ENCODE measurements around the gene IL5RA. TPM values are rescaled to one million over a fixed set of nuclear protein-coding genes. Genes with fewer than 3 reads are reported as not detected.

The IL5RA gene
- polyA plus RNA-seq, 1 of the 3 experiments (the other 2 are of a cell fraction) = not detected

GRCh38 chr3:3107858-3108257 is 2.3 kb downstream of the IL5RA start (continued):
- TF ChIP-seq CTCF (IDR thresholded peaks at IDR 0.05) = no peak
- no peak for TF ChIP-seq NFIC (IDR thresholded peaks at IDR 0.05; ENCODE audit: borderline replicate concordance)
- TF ChIP-seq RFX5 (IDR thresholded peaks at IDR 0.05; ENCODE audit: low read length) = no peak
- TF ChIP-seq JUND (IDR thresholded peaks at IDR 0.05) = no peak
- no peak for TF ChIP-seq PBX3 (IDR thresholded peaks at IDR 0.05)
- TF ChIP-seq MXI1 (IDR thresholded peaks at IDR 0.05; ENCODE audit: low read depth, low read length) = no peak
- no peak for TF ChIP-seq TCF12 (IDR thresholded peaks at IDR 0.05)

- Histone ChIP-seq H3K4me3 (ENCODE audit: low read depth in 2 of 2, low read length in 1 of 2) (no peak overlapping the region), H3K36me3 (replicated peaks in 1 of 2; ENCODE audit: control insufficient read depth in 1 of 2, insufficient read depth in 2 of 2, low read length in 1 of 2) (no peaks in the 10 kb centered on the region), H3K79me2 (ENCODE audit: insufficient read depth) (no peaks in the 10 kb centered on the region), H3K27me3 (ENCODE audit: insufficient read depth) (no peaks in the 10 kb centered on the region), H2AFZ (ENCODE audit: low read depth) (no peak overlapping the region), H3K27ac (ENCODE audit: low read depth in 2 of 2, low read length in 1 of 2) (no peak overlapping the region), H3K9me2 (no peaks in the 10 kb centered on the region), H3K4me1 (ENCODE audit: control insufficient read depth in 1 of 2, insufficient read depth in 2 of 2, low read depth in 1 of 2, low read length in 1 of 2) (no peaks in the 10 kb centered on the region), H3K9me3 (no peaks in the 10 kb centered on the region), H3K9ac (no peak overlapping the region), H3K4me2 (no peak overlapping the region), H3F3A (replicated peaks; ENCODE audit: insufficient read depth) (no peaks in the 10 kb centered on the region), H4K20me1 (ENCODE audit: insufficient read depth) (no peaks in the 10 kb centered on the region)
- 90% methylated on average over 3 of the region's 3 CpGs for WGBS (ENCODE audit: low lambda C conversion rate)
- CTCF ChIA-PET = no interaction called here
- POLR2A ChIA-PET = no interaction called here
- no peak for DNase-seq
- no peak for TF ChIP-seq ZBTB33 (IDR thresholded peaks at IDR 0.05; ENCODE audit: borderline replicate concordance, low read depth)
- no peak for TF ChIP-seq NRF1 (IDR thresholded peaks at IDR 0.05; ENCODE audit: low read depth, low read length)
- TF ChIP-seq REST (IDR thresholded peaks at IDR 0.05; ENCODE audit: low read depth, low read length) = no peak
- TF ChIP-seq CTCF (IDR thresholded peaks at IDR 0.05) = no peak
- TF ChIP-seq RAD21 (IDR thresholded peaks at IDR 0.05; ENCODE audit: low read length) = no peak
- no peak for TF ChIP-seq JUND (IDR thresholded peaks at IDR 0.05)
- TF ChIP-seq NFIC (IDR thresholded peaks at IDR 0.05; ENCODE audit: borderline replicate concordance) = no peak
- TF ChIP-seq PBX3 (IDR thresholded peaks at IDR 0.05) = no peak
- no peak for TF ChIP-seq FOSL2 (IDR thresholded peaks at IDR 0.05; ENCODE audit: borderline replicate concordance, low read depth)
- TF ChIP-seq MEF2A (IDR thresholded peaks at IDR 0.05; ENCODE audit: borderline replicate concordance, low read depth) = no peak
- no peak for TF ChIP-seq MAX (IDR thresholded peaks at IDR 0.05; ENCODE audit: low read depth)
- no peak for TF ChIP-seq USF2 (IDR thresholded peaks at IDR 0.05; ENCODE audit: borderline replicate concordance, low read depth, low read length)
- no peak for TF ChIP-seq YY1 (IDR thresholded peaks at IDR 0.05; ENCODE audit: low read depth)
- TF ChIP-seq TAF1 (IDR thresholded peaks at IDR 0.05; ENCODE audit: borderline replicate concordance, low read depth, low read length) = no peak
Observed at GRCh38 chr3:3107181-3107580, 3.0 kb downstream of the IL5RA start.
